AG10803 (cell line): Measurements from ENCODE around the gene SHC2.
"Not testable (repeated sequence)": the region's sequence is repeated elsewhere in the genome, so short reads cannot be mapped to it uniquely, and the experiment has no call there.

ENCODE experiments used
- DNase-seq: peaks from one replicate; pipeline ENCODE4 v3.0.0; 2010; ENCODE audit warnings: low read depth
- H3K4me3 ChIP-seq: 2 replicates; pipeline ENCODE4 v1.5.1; 2011; ENCODE audit warnings: mild to moderate bottlenecking, low read length, control low read depth
- CTCF ChIP-seq: conservative IDR thresholded peaks from 2 replicates; pipeline ENCODE4 v1.5.1; 2011; ENCODE audit warnings: mild to moderate bottlenecking, low read length, control low read depth, inconsistent platforms

The SHC2 gene

GRCh38 chr19:424546-424945 is 36.3 kb downstream of the SHC2 start:
- no peak for TF ChIP-seq CTCF
- DNase-seq = no peak
- H3K4me3 ChIP-seq = no peak overlapping the region

DNA sequence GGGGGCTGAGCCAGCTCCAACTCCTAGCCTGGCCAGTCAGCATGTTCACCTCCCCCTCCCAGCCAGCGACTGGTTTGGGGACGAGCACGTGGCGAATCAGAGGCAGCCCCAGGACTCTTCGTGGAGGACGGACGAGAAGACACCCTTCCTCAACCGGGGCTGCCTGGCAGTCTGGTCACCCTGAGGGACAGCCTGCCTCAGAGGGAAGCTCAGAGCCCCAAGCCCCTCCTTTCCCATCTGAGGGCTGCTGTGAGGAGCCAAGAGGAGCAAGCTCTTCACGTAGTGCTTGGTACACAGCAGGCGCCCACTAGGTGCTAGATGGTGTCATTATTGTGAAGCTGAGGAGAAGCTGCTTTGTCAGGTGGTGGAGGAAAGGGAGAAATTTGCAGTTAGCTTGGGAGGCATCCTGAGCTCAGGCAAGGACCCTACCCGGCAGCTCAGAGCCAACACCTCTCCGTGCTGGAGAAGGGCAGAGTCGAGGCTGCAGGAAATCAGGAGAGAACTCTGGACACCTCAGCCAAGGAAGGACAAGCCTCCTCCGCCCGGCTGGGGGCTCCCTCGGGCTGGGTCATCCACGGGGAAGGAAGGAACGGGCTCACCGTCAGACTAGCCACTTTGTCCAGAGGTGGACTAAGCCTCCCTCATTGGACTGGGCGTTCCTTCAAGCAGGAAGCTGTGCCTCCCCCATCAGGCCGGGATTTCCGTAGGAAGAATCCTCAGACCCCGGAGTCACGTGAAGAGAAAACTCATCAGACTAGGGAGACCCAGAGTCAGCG is 37.0 kb downstream of the SHC2 start:
- TF ChIP-seq CTCF = no peak

GRCh38 chr19:422917-423226 is 38.0 kb downstream of the SHC2 start:
- not testable (repeated sequence) for DNase-seq, H3K4me3 ChIP-seq

More for the DNA sequence above, 37.0 kb downstream of the SHC2 start:
- H3K4me3 ChIP-seq = no peak overlapping the region
- no peak for DNase-seq

DNA sequence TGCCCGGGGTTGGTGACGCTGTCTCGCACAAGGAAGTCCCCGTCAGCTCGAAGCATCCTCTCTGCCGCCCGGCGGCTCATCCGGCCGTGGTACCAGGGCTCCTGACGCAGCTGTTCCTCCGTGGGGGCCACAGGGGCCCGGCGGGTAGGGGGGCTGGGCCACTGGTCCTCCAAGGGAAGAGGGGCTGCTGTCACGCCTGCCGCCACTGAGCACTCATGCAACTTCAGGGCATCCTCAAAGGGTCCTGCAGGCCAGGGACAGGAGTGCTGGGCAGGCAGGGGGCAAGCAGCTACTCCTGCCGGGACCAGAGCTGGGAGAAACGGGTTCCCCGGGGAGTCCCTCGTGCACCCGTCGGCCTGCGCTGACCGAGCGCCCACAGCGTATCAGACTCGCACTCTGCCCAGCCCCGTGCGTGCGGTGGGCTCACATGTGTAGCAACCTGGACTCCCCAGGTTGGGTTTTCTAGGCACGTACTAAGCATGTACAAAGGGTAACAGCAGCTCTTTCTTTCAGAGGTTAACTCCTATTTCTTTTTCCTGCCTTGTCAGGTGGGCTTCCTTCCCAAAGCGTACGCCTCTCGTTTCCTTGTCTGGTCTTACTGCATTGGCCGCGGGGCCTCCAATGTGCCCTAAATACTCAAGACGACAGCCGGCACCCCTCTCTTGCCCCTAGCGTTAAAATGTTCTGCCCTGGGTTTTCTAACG is 38.5 kb downstream of the SHC2 start:
- H3K4me3 ChIP-seq = no peak overlapping the region
- DNase-seq = no peak
- TF ChIP-seq CTCF = no peak

DNA sequence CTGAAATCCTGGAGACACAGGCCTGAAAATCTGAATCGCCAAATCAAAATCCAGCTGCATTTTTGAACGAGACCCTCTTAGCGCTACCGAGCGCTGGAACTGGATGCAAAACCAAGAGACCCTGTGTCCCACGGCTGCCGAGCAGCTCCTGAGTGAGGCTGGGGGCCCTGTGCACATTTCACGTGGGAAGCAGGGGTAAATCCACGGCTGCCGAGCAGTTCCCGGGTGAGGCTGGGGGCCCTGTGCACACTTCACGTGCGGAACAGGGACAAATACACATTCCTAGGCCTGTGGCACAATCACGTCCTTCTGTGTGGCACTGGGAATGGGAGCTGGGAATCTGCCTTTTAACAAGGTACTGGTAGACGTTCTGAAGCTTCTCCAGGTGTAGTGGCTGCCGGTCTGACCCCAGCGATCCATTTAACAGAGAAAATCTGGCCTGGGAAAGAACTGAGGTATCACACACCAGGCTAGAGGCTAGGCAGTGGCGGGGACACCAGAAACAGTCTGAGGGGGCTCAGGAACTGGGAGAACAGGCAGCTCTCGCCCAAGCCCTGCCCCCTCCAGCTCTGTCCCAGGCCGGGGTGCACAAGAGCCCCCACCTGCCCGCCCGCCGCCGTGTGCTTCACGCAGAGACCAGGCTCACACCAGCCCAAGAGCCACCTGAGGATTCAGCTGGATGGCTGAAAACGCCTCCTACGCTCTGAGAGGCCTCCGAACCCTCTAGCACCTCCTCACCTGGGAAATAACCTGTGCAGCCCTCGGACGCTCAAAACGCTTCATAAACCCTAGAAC is 40.9 kb downstream of the SHC2 start:
- no peak overlapping the region for H3K4me3 ChIP-seq
- no peak for DNase-seq
- no peak for TF ChIP-seq CTCF

- TF ChIP-seq CTCF = no peak
- DNase-seq = no peak
- H3K4me3 ChIP-seq = no peak overlapping the region
These were observed 41.8 kb downstream of the SHC2 start for GRCh38 chr19:418761-419671.

GRCh38 chr19:416416-416815 is 44.4 kb downstream of the SHC2 start:
- no peak for TF ChIP-seq CTCF
- H3K4me3 ChIP-seq = no peak overlapping the region
- DNase-seq = no peak
